GM19467 (cell line): Measurements from ENCODE around the gene FRYL.

Experiments
- ATAC-seq: cut with Tn5 transposase; IDR thresholded peaks from one replicate; pipeline ENCODE4 v1.9.1; 2021; ENCODE audit warnings: mild to moderate bottlenecking, moderate library complexity; ENCODE audit not compliant: unreplicated experiment

The FRYL gene

DNA sequence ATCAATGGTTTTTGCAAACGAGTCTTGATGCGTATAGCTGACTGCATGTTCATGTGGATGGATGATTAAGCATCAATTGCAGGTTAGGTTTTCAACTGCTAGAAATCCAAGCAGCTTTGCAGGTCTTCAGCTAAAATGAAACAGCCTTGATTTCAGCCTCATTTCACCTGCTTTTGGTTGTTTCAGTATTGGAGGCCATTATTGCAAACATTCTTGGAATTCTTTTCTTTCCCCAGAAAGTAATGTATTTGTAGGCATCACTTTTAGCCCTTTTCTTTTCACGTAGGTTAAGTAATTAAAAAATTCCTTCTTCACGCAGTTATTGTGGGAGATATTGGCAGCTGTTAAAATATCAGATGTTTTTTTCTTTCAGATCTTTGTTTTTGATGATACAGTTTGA is 281.2 kb downstream of the FRYL start:
- no peak for ATAC-seq

GRCh38 chr4:48495941-48496340 is 284.1 kb downstream of the FRYL start:
- ATAC-seq = no peak

- ATAC-seq = no peak
Measured at GRCh38 chr4:48493452-48494100, 286.5 kb downstream of the FRYL start.

- no peak for ATAC-seq
Measured at GRCh38 chr4:48491514-48492176, 288.4 kb downstream of the FRYL start.

GRCh38 chr4:48490680-48491513 is 289.2 kb downstream of the FRYL start:
- no peak for ATAC-seq

GRCh38 chr4:48490012-48490679 is 289.9 kb downstream of the FRYL start, which contains the start of gene ZAR1:
TSS of gene ZAR1 (plus strand) at chr4:48490252. CDS start at chr4:48490292, 40 bp downstream.
- ATAC-seq = no peak

DNA sequence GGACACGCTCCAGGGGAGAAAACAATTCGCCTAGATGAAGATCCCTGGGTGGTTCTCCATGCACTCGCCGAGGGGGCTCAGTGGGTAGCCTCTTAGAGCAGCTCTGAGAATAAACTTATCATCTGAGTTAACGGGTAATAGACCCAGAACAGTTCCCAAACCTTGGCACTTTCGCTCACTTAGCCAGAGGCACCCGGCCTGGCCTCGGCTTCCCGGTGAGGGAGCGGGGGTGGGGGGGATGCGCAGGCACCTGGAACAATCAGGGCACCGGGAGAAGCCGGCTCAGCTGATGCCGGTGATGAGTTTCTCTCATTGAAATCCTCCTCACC is 290.4 kb downstream of the FRYL start:
- no peak for ATAC-seq

GRCh38 chr4:48484494-48485168 is 295.4 kb downstream of the FRYL start:
- ATAC-seq = no peak

DNA sequence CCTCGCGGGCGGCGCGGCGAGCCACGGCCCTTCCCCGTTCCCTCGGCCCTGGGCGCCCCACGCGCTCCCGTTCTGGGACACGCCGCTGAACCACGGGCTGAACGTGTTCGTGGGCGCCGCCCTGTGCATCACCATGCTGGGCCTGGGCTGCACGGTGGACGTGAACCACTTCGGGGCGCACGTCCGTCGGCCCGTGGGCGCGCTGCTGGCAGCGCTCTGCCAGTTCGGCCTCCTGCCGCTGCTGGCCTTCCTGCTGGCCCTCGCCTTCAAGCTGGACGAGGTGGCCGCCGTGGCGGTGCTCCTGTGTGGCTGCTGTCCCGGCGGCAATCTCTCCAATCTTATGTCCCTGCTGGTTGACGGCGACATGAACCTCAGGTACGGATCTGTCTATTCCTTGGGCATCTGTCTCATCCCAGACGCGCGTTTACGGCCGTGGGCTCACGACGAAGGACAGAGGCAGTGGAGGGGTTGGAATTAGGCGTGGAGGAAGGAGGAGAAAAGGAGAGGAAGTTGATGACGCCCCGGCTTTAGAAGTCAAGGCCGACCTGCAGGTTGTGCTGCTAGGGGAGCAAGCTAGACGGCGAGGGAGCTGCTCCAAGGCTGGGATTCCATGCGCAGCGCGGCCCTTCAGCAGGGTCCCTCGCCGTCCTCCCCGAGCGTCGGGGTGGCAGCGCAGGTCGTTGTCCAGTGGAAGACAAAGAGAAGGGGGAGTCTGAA is 296.1 kb downstream of the FRYL start:
- ATAC-seq = no peak

DNA sequence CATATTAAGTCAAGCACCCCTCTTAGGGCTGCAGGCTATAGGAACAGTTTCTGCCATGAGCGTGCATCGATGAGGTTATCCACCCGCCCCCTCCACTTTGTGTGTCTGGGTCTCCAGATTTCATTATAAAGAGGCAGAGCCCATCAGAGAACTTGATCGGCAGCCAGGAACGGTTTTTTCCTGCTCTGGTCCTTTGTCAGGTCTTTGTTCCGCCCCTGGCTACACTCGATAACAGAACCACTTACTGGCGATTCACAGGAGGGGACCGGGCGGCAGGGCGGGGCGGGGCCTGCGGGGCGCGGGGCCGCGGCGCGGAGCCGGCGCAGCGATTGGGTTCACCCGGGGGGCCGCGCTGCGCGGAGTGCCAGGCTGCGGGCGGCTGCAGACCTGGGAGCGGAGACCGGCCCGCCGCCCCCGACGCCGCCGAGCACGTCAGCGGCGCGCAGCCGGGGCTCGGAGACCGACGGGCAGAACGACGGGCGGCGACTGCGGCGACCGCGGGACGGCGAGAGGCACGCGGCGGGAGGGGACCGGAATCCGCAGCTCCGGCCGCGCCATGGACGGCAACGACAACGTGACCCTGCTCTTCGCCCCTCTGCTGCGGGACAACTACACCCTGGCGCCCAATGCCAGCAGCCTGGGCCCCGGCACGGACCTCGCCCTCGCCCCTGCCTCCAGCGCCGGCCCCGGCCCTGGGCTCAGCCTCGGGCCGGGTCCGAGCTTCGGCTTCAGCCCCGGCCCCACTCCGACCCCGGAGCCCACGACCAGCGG is 296.9 kb downstream of the FRYL start, which contains the start of gene SLC10A4:
TSS of gene SLC10A4 (plus strand) at position 338 of the 771 bp plus-strand sequence. CDS start at position 557, 219 bp downstream.
- ATAC-seq = no peak

DNA sequence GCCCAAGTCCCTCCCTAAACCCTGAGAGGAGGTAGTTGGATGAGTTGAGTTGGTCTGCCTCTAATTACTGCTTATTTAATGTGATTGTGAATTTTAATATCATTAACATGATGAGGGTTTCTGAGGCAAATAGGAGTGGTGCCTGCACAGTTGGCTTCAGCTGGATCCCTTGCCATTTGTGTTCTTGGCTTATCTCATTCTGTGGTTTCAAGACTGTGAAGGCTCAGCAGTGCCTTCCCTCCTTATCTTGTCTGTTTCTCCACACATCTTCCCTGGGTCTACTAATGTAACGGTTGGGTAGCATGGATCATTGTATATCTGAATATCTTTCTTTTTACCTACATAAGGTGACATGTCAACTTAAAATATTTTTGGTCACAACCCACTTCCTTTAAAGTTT is 298.5 kb downstream of the FRYL start:
- ATAC-seq = no peak

GRCh38 chr4:48478273-48478672 is 301.8 kb downstream of the FRYL start:
- no peak for ATAC-seq

GRCh38 chr4:48475770-48476169 is 304.3 kb downstream of the FRYL start:
- no peak for ATAC-seq

GRCh38 chr4:48472794-48473193 is 307.3 kb downstream of the FRYL start:
- no peak for ATAC-seq

- no peak for ATAC-seq
Measured at GRCh38 chr4:48470570-48470969, 309.5 kb downstream of the FRYL start.

- no peak for ATAC-seq
Measured at GRCh38 chr4:48470137-48470536, 309.9 kb downstream of the FRYL start.

DNA sequence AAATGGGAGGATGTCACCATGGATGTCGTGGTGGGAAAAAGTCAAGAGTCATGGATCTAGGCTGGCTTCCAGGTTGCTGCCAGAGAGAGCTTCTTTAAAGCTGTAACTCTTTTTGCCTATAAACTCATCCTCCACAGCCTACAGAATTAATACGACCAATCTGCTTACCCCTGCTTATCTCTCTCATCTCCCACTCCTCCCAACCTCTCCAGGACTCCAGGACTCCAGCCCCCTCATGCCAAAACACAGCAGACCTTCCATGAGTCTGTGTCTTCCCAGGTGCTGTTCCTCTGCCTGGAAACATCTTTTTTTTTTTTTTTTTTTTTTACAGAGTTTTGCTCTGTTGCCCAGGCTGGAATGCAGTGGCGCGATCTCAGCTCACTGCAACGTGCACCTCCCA is 312.2 kb downstream of the FRYL start:
- no peak for ATAC-seq

GRCh38 chr4:48467442-48467841 is 312.6 kb downstream of the FRYL start:
- no peak for ATAC-seq

DNA sequence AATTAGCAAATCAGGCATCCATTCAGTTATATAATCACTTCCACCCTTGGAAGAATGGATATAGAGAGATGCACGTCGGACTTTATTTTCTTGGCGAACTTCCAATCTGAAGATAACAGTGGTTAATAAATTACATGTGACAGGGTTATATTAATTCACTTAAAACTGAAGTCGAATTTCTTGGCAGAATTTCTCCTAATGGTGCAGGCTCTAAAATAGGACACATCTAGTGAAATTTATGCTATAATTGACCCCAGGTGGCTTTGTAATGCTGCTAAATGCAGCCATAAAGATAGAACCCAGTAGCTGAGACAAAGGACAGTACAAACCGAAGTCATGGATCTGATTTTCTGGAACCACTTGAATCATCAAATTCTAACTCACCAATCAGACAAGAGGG is 317.7 kb downstream of the FRYL start:
- ATAC-seq = no peak
